ENCODE measurements around the gene SRL. TPM values are rescaled to one million over a fixed set of nuclear protein-coding genes. Genes with fewer than 3 reads are reported as not detected.

SRL gene
- total and polyA plus RNA-seq, 7 experiments from 2014 or later: not detected

GRCh38 chr16:4264546-4264945 lies 22.7 kb upstream of the SRL start:
- CTCF ChIA-PET: interaction anchor here (0.5 to 1.2 kb wide), 2 partner anchors 11 to 46 kb away, joined by 3 to 6 read pairs; no protein-coding TSS in a partner anchor
- H3K27ac Mint-ChIP-seq: no peak overlapping the region
- Histone ChIP-seq H3K36me3 (ENCODE audit: control insufficient read depth in 2 of 3, insufficient read depth in 3 of 3, low read length in 3 of 3) (peaks cover 0 to 31% (median 8%) of the 10 kb centered on the region in 3 experiments), H3K4me3 (ENCODE audit: low read length) (no peak overlapping the region), H3K27ac (ENCODE audit: low read depth, low read length) (no peak overlapping the region), H3K9me3 (ENCODE audit: control insufficient read depth in 2 of 3, low read length in 3 of 3) (no peaks in the 10 kb centered on the region), H3K4me1 (ENCODE audit: control insufficient read depth in 2 of 2, insufficient read depth in 2 of 2, low read length in 2 of 2) (no peaks in the 10 kb centered on the region), H3K27me3 (ENCODE audit: control insufficient read depth in 2 of 2, insufficient read depth in 2 of 2, low read length in 2 of 2) (no peaks in the 10 kb centered on the region)
- no peaks in the 10 kb centered on the region for H3K27me3 Mint-ChIP-seq
- intact Hi-C loops (cut with micrococcal nuclease): no loop called here
- peaks cover 3 to 9% (median 6%) of the 10 kb centered on the region in 5 donors for H3K36me3 Mint-ChIP-seq
- ATAC-seq (no peak), DNase-seq (no peak)
- POLR2A ChIA-PET: interaction anchor here (0.5 to 1.9 kb wide), 3 partner anchors 9 to 1334 kb away, joined by 3 to 6 read pairs (median 5); partner anchors contain the start of gene TFAP4
- no peak overlapping the region for H3K4me3 Mint-ChIP-seq
- peaks cover 2 to 21% (median 16%) of the 10 kb centered on the region in 7 donors for H3K4me1 Mint-ChIP-seq
- H3K9me3 Mint-ChIP-seq: peaks cover 0 to 2% (median 0%) of the 10 kb centered on the region in 11 donors

GRCh38 chr16:4263504-4264436 lies 21.9 kb upstream of the SRL start:
- POLR2A ChIA-PET: interaction anchor here (1.0 to 1.9 kb wide), 2 partner anchors 10 kb away, joined by 3 to 6 read pairs; partner anchors contain the start of gene TFAP4
- intact Hi-C loops (cut with micrococcal nuclease): no loop called here
- no peaks in the 10 kb centered on the region for H3K27me3 ChIP-seq (ENCODE audit: control insufficient read depth in 2 of 2, insufficient read depth in 2 of 2, low read length in 2 of 2)
- H3K27ac Mint-ChIP-seq: peak overlapping the region in 1 of 9 donors; percentile 49
- peaks cover 3 to 9% (median 6%) of the 10 kb centered on the region in 5 donors for H3K36me3 Mint-ChIP-seq
- H3K36me3 ChIP-seq (ENCODE audit: control insufficient read depth in 2 of 3, insufficient read depth in 3 of 3, low read length in 3 of 3): peaks cover 0 to 39% (median 11%) of the 10 kb centered on the region in 3 experiments
- H3K4me3 Mint-ChIP-seq: no peak overlapping the region
- peak; percentile 29 for ATAC-seq
- CTCF ChIA-PET: interaction anchor here (0.5 to 1.2 kb wide), 3 partner anchors 10 to 68 kb away, joined by 3 to 5 read pairs (median 3); no protein-coding TSS in a partner anchor
- peaks cover 2 to 21% (median 16%) of the 10 kb centered on the region in 7 donors for H3K4me1 Mint-ChIP-seq
- no peaks in the 10 kb centered on the region for H3K27me3 Mint-ChIP-seq
- no peak overlapping the region for H3K27ac ChIP-seq (ENCODE audit: low read depth, low read length)
- H3K4me3 ChIP-seq (ENCODE audit: low read length): no peak overlapping the region
- peak in 1 of 9 donors; percentile 35 for DNase-seq
- no peaks in the 10 kb centered on the region for H3K4me1 ChIP-seq (ENCODE audit: control insufficient read depth in 2 of 2, insufficient read depth in 2 of 2, low read length in 2 of 2)
- peaks cover 0 to 2% (median 0%) of the 10 kb centered on the region in 11 donors for H3K9me3 Mint-ChIP-seq
- no peaks in the 10 kb centered on the region for H3K9me3 ChIP-seq (ENCODE audit: control insufficient read depth in 2 of 3, low read length in 3 of 3)

DNA sequence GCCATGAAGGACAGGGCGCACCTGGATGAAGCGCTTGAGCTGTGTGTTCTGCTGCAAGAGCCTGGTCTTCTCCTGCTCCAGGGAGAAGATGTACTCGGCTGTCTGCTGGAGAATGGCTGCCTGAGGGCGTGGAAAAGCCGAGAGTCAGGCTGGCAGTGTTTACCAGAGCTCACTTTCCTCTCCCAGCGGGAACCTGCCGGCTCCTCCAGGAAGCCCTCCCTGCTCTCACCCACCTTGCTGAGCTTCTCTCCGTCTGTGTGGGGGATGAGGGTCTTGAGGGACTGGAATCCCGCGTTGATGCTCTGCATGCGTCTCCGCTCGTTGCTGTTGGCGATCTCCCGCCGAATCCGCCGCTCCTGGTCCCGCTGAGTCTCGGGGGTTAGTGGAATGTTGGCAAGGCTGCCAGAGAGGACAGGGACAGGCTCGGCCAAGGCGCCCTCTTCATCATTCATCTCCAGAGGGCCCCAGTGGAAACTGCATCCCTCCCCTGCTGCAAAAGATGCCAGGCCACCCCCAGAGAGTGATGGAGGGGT lies 20.5 kb upstream of the SRL start:
- ChIA-PET POLR2A (interaction anchor here (0.8 to 1.9 kb wide), 2 partner anchors 11 to 140 kb away, joined by 3 to 5 read pairs; partner anchors contain the start of gene TFAP4), CTCF (interaction anchor here (1.0 kb wide), 1 partner anchor 69 kb away, joined by 3 read pairs; no protein-coding TSS in a partner anchor)
- DNase-seq: no peak
- no peaks in the 10 kb centered on the region for H3K9me3 ChIP-seq (ENCODE audit: control insufficient read depth in 2 of 3, low read length in 3 of 3)
- peaks cover 3 to 9% (median 6%) of the 10 kb centered on the region in 5 donors for H3K36me3 Mint-ChIP-seq
- ATAC-seq: no peak
- H3K4me3 Mint-ChIP-seq: no peak overlapping the region
- no peak overlapping the region for H3K27ac ChIP-seq (ENCODE audit: low read depth, low read length)
- H3K9me3 Mint-ChIP-seq: peaks cover 0 to 2% (median 0%) of the 10 kb centered on the region in 11 donors
- peaks cover 0 to 14% (median 10%) of the 10 kb centered on the region in 7 donors for H3K4me1 Mint-ChIP-seq
- peaks cover 0 to 53% (median 14%) of the 10 kb centered on the region in 3 experiments for H3K36me3 ChIP-seq (ENCODE audit: control insufficient read depth in 2 of 3, insufficient read depth in 3 of 3, low read length in 3 of 3)
- H3K4me1 ChIP-seq (ENCODE audit: control insufficient read depth in 2 of 2, insufficient read depth in 2 of 2, low read length in 2 of 2): no peaks in the 10 kb centered on the region
- no peaks in the 10 kb centered on the region for H3K27me3 ChIP-seq (ENCODE audit: control insufficient read depth in 2 of 2, insufficient read depth in 2 of 2, low read length in 2 of 2)
- no peak overlapping the region for H3K4me3 ChIP-seq (ENCODE audit: low read length)
- no peaks in the 10 kb centered on the region for H3K27me3 Mint-ChIP-seq
- intact Hi-C loops (cut with micrococcal nuclease): no loop called here
- H3K27ac Mint-ChIP-seq: no peak overlapping the region

DNA sequence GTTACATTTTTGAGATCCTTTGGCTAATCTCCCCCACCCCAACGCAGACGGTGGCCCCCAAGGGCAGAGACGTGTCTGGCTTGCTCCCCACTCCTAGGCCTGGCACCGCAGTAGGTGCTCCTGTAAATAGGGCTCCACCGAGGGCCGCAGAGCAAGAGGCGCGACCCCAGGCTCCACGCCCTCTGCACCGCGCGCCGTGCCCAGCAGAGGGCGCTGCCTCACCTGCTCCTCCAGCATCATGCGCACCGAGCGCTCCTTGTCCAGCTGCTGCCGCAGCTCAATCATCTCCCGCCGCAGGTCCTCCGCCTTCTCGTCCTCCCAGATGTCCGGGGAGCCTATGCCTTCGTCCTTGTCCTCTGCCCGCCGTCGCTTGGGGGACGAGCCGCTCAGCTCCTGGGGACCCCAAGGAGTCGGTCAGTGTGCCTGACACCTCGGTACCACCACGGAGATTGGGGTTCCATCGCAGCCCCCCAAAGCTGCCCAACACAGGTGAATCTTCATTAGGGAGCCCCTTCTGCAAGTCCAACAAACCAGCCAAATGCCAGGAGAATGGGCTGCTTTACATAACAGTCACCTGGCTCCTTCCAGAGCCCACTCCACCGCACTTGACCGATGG lies 19.8 kb upstream of the SRL start:
- H3K36me3 Mint-ChIP-seq: peaks cover 3 to 9% (median 6%) of the 10 kb centered on the region in 5 donors
- H3K36me3 ChIP-seq (ENCODE audit: control insufficient read depth in 2 of 3, insufficient read depth in 3 of 3, low read length in 3 of 3): peaks cover 0 to 54% (median 14%) of the 10 kb centered on the region in 3 experiments
- no peak overlapping the region for H3K4me3 Mint-ChIP-seq
- no peaks in the 10 kb centered on the region for H3K27me3 ChIP-seq (ENCODE audit: control insufficient read depth in 2 of 2, insufficient read depth in 2 of 2, low read length in 2 of 2)
- ATAC-seq: peak; percentile 60
- no peaks in the 10 kb centered on the region for H3K9me3 ChIP-seq (ENCODE audit: control insufficient read depth in 2 of 3, low read length in 3 of 3)
- DNase-seq: peak in 8 of 9 donors; percentile 18 to 63 (median 30)
- H3K4me3 ChIP-seq (ENCODE audit: low read length): no peak overlapping the region
- peak overlapping the region in 2 of 9 donors; percentile 15 to 69 for H3K27ac Mint-ChIP-seq
- H3K4me1 ChIP-seq (ENCODE audit: control insufficient read depth in 2 of 2, insufficient read depth in 2 of 2, low read length in 2 of 2): no peaks in the 10 kb centered on the region
- H3K9me3 Mint-ChIP-seq: peaks cover 0 to 2% (median 0%) of the 10 kb centered on the region in 11 donors
- no peak overlapping the region for H3K27ac ChIP-seq (ENCODE audit: low read depth, low read length)
- CTCF ChIA-PET: no interaction called here
- intact Hi-C loops (cut with micrococcal nuclease): loop anchor here in 1 of 2 donors (1.0 kb wide), 1 partner anchor 69 kb away; no protein-coding TSS in a partner anchor
- H3K4me1 Mint-ChIP-seq: peaks cover 0 to 13% (median 8%) of the 10 kb centered on the region in 7 donors
- H3K27me3 Mint-ChIP-seq: no peaks in the 10 kb centered on the region
- POLR2A ChIA-PET: interaction anchor here (0.8 to 1.9 kb wide), 2 partner anchors 11 to 141 kb away, joined by 3 to 5 read pairs; partner anchors contain the start of gene TFAP4

DNA sequence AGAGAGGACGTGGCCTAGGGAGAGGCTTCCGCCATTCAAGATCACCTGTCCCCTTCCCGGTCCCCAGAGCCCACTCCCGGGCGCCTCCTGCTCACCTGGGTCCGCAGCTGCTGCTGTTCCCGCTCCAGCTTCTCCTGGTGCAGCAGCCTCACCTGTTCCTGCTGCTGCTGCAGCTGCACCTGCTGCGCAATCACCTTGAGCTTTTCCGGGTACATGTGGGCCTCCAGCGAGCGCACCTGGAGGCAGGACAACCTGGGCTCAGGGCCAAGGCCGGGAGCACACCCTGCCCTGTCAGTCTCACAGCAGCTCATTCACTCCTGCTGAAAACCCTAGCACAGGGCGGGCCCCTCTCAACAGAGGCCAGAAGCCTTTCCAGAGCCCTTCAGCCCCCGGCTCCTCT lies 18.5 kb upstream of the SRL start:
- no peaks in the 10 kb centered on the region for H3K27me3 ChIP-seq (ENCODE audit: control insufficient read depth in 2 of 2, insufficient read depth in 2 of 2, low read length in 2 of 2)
- H3K27me3 Mint-ChIP-seq: no peaks in the 10 kb centered on the region
- peaks cover 0 to 2% (median 0%) of the 10 kb centered on the region in 11 donors for H3K9me3 Mint-ChIP-seq
- peaks cover 3 to 9% (median 6%) of the 10 kb centered on the region in 5 donors for H3K36me3 Mint-ChIP-seq
- no peaks in the 10 kb centered on the region for H3K4me1 ChIP-seq (ENCODE audit: control insufficient read depth in 2 of 2, insufficient read depth in 2 of 2, low read length in 2 of 2)
- H3K27ac Mint-ChIP-seq: no peak overlapping the region
- H3K4me3 ChIP-seq (ENCODE audit: low read length): no peak overlapping the region
- CTCF ChIA-PET: no interaction called here
- H3K4me1 Mint-ChIP-seq: peaks cover 0 to 6% (median 6%) of the 10 kb centered on the region in 7 donors
- DNase-seq (no peak), ATAC-seq (no peak)
- intact Hi-C loops (cut with micrococcal nuclease): no loop called here
- POLR2A ChIA-PET: interaction anchor here (0.9 kb wide), 1 partner anchor 13 kb away, joined by 3 read pairs; no protein-coding TSS in a partner anchor
- no peak overlapping the region for H3K27ac ChIP-seq (ENCODE audit: low read depth, low read length)
- peaks cover 0 to 54% (median 14%) of the 10 kb centered on the region in 3 experiments for H3K36me3 ChIP-seq (ENCODE audit: control insufficient read depth in 2 of 3, insufficient read depth in 3 of 3, low read length in 3 of 3)
- no peaks in the 10 kb centered on the region for H3K9me3 ChIP-seq (ENCODE audit: control insufficient read depth in 2 of 3, low read length in 3 of 3)
- no peak overlapping the region for H3K4me3 Mint-ChIP-seq

Data from naive thymus-derived CD4-positive, alpha-beta T cell (primary cell).